ENCODE measurements around the gene FANCE. TPM values are rescaled to one million over a fixed set of nuclear protein-coding genes. Genes with fewer than 3 reads are reported as not detected.

Gene FANCE
- total and polyA plus RNA-seq, 2 donors (not counting 1 experiment from before 2014, with no cell fraction given) = 9.2 to 12.8 TPM

DNA sequence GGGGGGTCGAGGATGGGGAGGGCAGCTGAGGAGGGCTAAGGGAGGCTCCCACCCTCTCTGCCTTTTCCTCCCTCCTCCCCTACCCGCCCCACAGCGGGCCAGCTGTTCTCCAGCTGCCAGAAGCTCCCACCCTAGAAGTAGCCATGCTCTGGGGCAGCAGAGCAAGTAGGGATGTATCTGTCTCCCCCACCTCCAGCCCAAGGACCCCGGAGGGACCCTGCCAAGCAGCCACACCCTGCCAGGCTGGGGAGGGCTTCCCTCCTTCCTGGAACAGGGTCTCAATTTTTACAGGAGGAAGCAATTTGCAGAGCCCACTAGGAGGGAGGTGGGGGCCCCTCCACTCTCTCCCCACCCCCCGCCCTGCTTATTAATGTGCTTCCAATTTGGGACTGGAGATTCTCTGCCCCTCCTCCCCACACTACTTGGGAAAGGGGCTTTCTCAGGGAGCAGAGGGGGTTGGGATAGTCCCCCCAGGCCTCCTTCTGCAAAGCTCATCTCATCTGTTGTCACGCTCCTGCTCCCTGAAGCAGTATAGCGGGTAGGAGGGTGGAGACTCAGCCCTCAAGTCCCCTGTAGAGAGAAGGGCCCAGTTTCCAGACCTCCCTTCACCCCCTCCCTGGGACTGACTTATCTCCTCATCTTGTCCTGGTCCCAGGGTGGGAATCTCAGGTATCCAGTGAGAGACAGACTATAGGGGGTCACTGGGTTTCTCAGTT, 40.3 kb downstream of the FANCE start:
- ChIA-PET POLR2A (no interaction called here), CTCF (no interaction called here)
- peaks cover 11% of the 10 kb centered on the region for H3K4me1 Mint-ChIP-seq
- DNase-seq (no peak), ATAC-seq (ENCODE audit: low read depth) (no peak)
- H3K4me2 ChIP-seq (replicated peaks; ENCODE audit: low read depth, low read length, poor library complexity, severe bottlenecking) = no peak overlapping the region
- H3K9me3 Mint-ChIP-seq (ENCODE audit: insufficient read depth) = no peaks in the 10 kb centered on the region
- H3K4me1 ChIP-seq (ENCODE audit: control insufficient read depth in 2 of 2, insufficient read depth in 2 of 2, low read length in 2 of 2) = peaks cover 5 to 10% of the 10 kb centered on the region in 2 donors
- no peaks in the 10 kb centered on the region for H3K79me2 ChIP-seq (ENCODE audit: control insufficient read depth, insufficient read depth, low read length)
- H3K27me3 ChIP-seq (replicated peaks in 1 of 4; ENCODE audit: control extremely low read depth in 1 of 4, control insufficient read depth in 3 of 4, insufficient read depth in 4 of 4, low read length in 3 of 4) = peaks cover 0 to 7% (median 3%) of the 10 kb centered on the region in 4 experiments
- WGBS (ENCODE audit: insufficient coverage) = no CpG with 5 or more reads among the region's 7 CpGs
- TF ChIP-seq, protein P1, sequence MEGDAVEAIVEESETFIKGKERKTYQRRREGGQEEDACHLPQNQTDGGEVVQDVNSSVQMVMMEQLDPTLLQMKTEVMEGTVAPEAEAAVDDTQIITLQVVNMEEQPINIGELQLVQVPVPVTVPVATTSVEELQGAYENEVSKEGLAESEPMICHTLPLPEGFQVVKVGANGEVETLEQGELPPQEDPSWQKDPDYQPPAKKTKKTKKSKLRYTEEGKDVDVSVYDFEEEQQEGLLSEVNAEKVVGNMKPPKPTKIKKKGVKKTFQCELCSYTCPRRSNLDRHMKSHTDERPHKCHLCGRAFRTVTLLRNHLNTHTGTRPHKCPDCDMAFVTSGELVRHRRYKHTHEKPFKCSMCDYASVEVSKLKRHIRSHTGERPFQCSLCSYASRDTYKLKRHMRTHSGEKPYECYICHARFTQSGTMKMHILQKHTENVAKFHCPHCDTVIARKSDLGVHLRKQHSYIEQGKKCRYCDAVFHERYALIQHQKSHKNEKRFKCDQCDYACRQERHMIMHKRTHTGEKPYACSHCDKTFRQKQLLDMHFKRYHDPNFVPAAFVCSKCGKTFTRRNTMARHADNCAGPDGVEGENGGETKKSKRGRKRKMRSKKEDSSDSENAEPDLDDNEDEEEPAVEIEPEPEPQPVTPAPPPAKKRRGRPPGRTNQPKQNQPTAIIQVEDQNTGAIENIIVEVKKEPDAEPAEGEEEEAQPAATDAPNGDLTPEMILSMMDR (IDR thresholded peaks at IDR 0.05) = no peak
- TF ChIP-seq EZH2 (IDR thresholded peaks at IDR 0.05; ENCODE audit: borderline replicate concordance, insufficient read depth, low read depth, low read length, poor library complexity, severe bottlenecking) = no peak
- no peaks in the 10 kb centered on the region for H4K20me1 ChIP-seq (ENCODE audit: control insufficient read depth, insufficient read depth, low read length, poor library complexity, severe bottlenecking)
- H3K4me3 Mint-ChIP-seq = no peak overlapping the region
- no peak overlapping the region for H3K27ac ChIP-seq (ENCODE audit: low read length in 2 of 2)
- H3K27me3 Mint-ChIP-seq = peaks cover 18% of the 10 kb centered on the region
- no peak overlapping the region for H3K4me3 ChIP-seq (ENCODE audit: control extremely low read depth in 1 of 5, extremely low read depth in 1 of 5, insufficient read depth in 1 of 5, low read depth in 2 of 5, low read length in 4 of 5)
- intact Hi-C loops (cut with micrococcal nuclease) = no loop called here
- no peaks in the 10 kb centered on the region for H3K36me3 ChIP-seq (replicated peaks in 1 of 2; ENCODE audit: control extremely low read depth in 1 of 2, control insufficient read depth in 1 of 2, extremely low read depth in 1 of 2, insufficient read depth in 2 of 2, low read length in 1 of 2)
- H3K27ac Mint-ChIP-seq = no peak overlapping the region
- H2AFZ ChIP-seq (ENCODE audit: insufficient read depth, low read depth, low read length, poor library complexity, severe bottlenecking) = no peak overlapping the region
- no peaks in the 10 kb centered on the region for H3K9me3 ChIP-seq (ENCODE audit: control extremely low read depth in 1 of 3, control insufficient read depth in 2 of 3, insufficient read depth in 1 of 3, low read length in 2 of 3)
- H3K9ac ChIP-seq (ENCODE audit: low read length) = no peak overlapping the region

DNA sequence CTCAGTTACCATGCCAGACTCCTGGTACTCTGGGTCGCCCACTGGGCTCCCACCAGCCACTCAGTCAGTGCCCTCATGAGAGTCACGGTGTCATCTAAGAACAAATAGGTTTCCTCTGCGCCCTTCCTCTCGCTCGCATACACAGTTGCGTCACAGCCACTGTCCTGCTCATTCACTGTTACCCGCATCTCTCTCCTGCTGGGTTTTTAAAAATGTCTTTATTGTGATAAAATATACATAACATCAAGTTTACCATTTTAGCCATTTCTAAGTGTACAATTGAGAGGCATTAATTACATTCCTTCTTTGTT, 40.8 kb downstream of the FANCE start:
- ATAC-seq (ENCODE audit: low read depth) (no peak), DNase-seq (no peak)
- Mint-ChIP-seq H3K4me3 (no peak overlapping the region), H3K4me1 (peaks cover 13% of the 10 kb centered on the region), H3K9me3 (ENCODE audit: insufficient read depth) (no peaks in the 10 kb centered on the region), H3K27ac (no peak overlapping the region), H3K27me3 (peaks cover 18% of the 10 kb centered on the region)
- ChIA-PET POLR2A (no interaction called here), CTCF (no interaction called here)
- no peak overlapping the region for H3K27ac ChIP-seq (ENCODE audit: low read length in 2 of 2)
- H2AFZ ChIP-seq (ENCODE audit: insufficient read depth, low read depth, low read length, poor library complexity, severe bottlenecking) = no peak overlapping the region
- peaks cover 6 to 15% of the 10 kb centered on the region in 2 donors for H3K4me1 ChIP-seq (ENCODE audit: control insufficient read depth in 2 of 2, insufficient read depth in 2 of 2, low read length in 2 of 2)
- no peaks in the 10 kb centered on the region for H3K36me3 ChIP-seq (replicated peaks in 1 of 2; ENCODE audit: control extremely low read depth in 1 of 2, control insufficient read depth in 1 of 2, extremely low read depth in 1 of 2, insufficient read depth in 2 of 2, low read length in 1 of 2)
- peaks cover 0 to under 1% (median 0%) of the 10 kb centered on the region in 3 donors for H3K9me3 ChIP-seq (ENCODE audit: control extremely low read depth in 1 of 3, control insufficient read depth in 2 of 3, insufficient read depth in 1 of 3, low read length in 2 of 3)
- peaks cover 0 to 10% (median 5%) of the 10 kb centered on the region in 4 experiments for H3K27me3 ChIP-seq (replicated peaks in 1 of 4; ENCODE audit: control extremely low read depth in 1 of 4, control insufficient read depth in 3 of 4, insufficient read depth in 4 of 4, low read length in 3 of 4)
- no peak overlapping the region for H3K9ac ChIP-seq (ENCODE audit: low read length)
- H3K79me2 ChIP-seq (ENCODE audit: control insufficient read depth, insufficient read depth, low read length) = no peaks in the 10 kb centered on the region
- TF ChIP-seq, protein P1 (IDR thresholded peaks at IDR 0.05) = no peak
- TF ChIP-seq EZH2 (IDR thresholded peaks at IDR 0.05; ENCODE audit: borderline replicate concordance, insufficient read depth, low read depth, low read length, poor library complexity, severe bottlenecking) = no peak
- intact Hi-C loops (cut with micrococcal nuclease) = no loop called here
- 73% methylated on average over 2 of the region's 7 CpGs for WGBS (ENCODE audit: insufficient coverage)
- no peaks in the 10 kb centered on the region for H4K20me1 ChIP-seq (ENCODE audit: control insufficient read depth, insufficient read depth, low read length, poor library complexity, severe bottlenecking)
- no peak overlapping the region for H3K4me2 ChIP-seq (replicated peaks; ENCODE audit: low read depth, low read length, poor library complexity, severe bottlenecking)
- no peak overlapping the region for H3K4me3 ChIP-seq (ENCODE audit: control extremely low read depth in 1 of 5, extremely low read depth in 1 of 5, insufficient read depth in 1 of 5, low read depth in 2 of 5, low read length in 4 of 5)

All from B cell (primary cell).